GM23248 (cell line): ENCODE data around the gene CALN1. TPM values are rescaled to one million over a fixed set of nuclear protein-coding genes. Genes with fewer than 3 reads are reported as not detected.

ENCODE experiments used
- DNase-seq: peaks from one replicate; pipeline ENCODE4 v3.0.0-alpha.2; 2015
- H2AFZ ChIP-seq: fragments of 200-600 bp; sonication (generic); 2 replicates; pipeline ENCODE4 v1.6.1; 2016; ENCODE audit warnings: antibody characterized with exemption
- H3F3A ChIP-seq: fragments of 200-600 bp; sonication (generic); 2 replicates; pipeline ENCODE4 v1.6.1; 2016; ENCODE audit warnings: mild to moderate bottlenecking, antibody characterized with exemption, mixed run types; ENCODE audit not compliant: insufficient read depth
- H3K27ac ChIP-seq: fragments of 200-600 bp; sonication (generic); 2 replicates; pipeline ENCODE4 v1.5.1; 2016; ENCODE audit warnings: mild to moderate bottlenecking
- H3K27me3 ChIP-seq: fragments of 200-600 bp; sonication (generic); replicated peaks from 2 replicates; pipeline ENCODE4 v1.6.1; 2016; ENCODE audit warnings: mild to moderate bottlenecking; ENCODE audit not compliant: insufficient read depth
- H3K36me3 ChIP-seq: fragments of 200-600 bp; sonication (generic); 2 replicates; pipeline ENCODE4 v1.6.1; 2016; ENCODE audit warnings: low read depth, mild to moderate bottlenecking
- H3K4me1 ChIP-seq: fragments of 200-600 bp; sonication (generic); 2 replicates; pipeline ENCODE4 v1.6.1; 2016; ENCODE audit warnings: mild to moderate bottlenecking; ENCODE audit not compliant: insufficient read depth
- H3K4me2 ChIP-seq: fragments of 200-600 bp; sonication (generic); one replicate; pipeline ENCODE4 v1.6.1; 2016; ENCODE audit warnings: mild to moderate bottlenecking; ENCODE audit not compliant: unreplicated experiment
- H3K4me3 ChIP-seq: fragments of 200-600 bp; sonication (generic); 2 replicates; pipeline ENCODE4 v1.5.1; 2016; ENCODE audit warnings: mild to moderate bottlenecking
- H3K79me2 ChIP-seq: fragments of 200-600 bp; sonication (generic); 2 replicates; pipeline ENCODE4 v1.6.1; 2016; ENCODE audit warnings: mild to moderate bottlenecking; ENCODE audit not compliant: insufficient read depth
- H3K9ac ChIP-seq: fragments of 200-600 bp; sonication (generic); 2 replicates; pipeline ENCODE4 v1.6.1; 2016; ENCODE audit warnings: mild to moderate bottlenecking
- H3K9me2 ChIP-seq: fragments of 200-600 bp; sonication (generic); 2 replicates; pipeline ENCODE4 v1.6.1; 2016; ENCODE audit warnings: mixed run types, mild to moderate bottlenecking, moderate library complexity; ENCODE audit not compliant: insufficient read depth
- H3K9me3 ChIP-seq: fragments of 200-600 bp; sonication (generic); one replicate; pipeline ENCODE4 v1.6.1; 2017; ENCODE audit warnings: low read depth
- H4K20me1 ChIP-seq: fragments of 200-600 bp; sonication (generic); 2 replicates; pipeline ENCODE4 v1.6.0; 2016; ENCODE audit not compliant: insufficient read depth
- EZH2 ChIP-seq: fragments of 200-600 bp; sonication (generic); IDR thresholded peaks from 2 replicates; pipeline ENCODE4 v1.6.1; 2018; ENCODE audit warnings: antibody characterized with exemption, mild to moderate bottlenecking; ENCODE audit not compliant: insufficient read depth, poor library complexity, severe bottlenecking
- EZH2phosphoT487 ChIP-seq: fragments of 200-600 bp; sonication (generic); IDR thresholded peaks from 2 replicates; pipeline ENCODE4 v1.6.1; 2018; ENCODE audit warnings: antibody characterized with exemption, moderate library complexity, mild to moderate bottlenecking, low read depth; ENCODE audit not compliant: insufficient read depth
- WGBS, 2 experiments: methylation state at CpG; one replicate each; pipeline ENCODE4 v1.1.6; 2015 to 2017; ENCODE audit warnings: low lambda C conversion rate in 2 of 2, low coverage in 1 of 2; ENCODE audit errors: missing lambda C conversion rate in 2 of 2; 5-methylcytosine and 5-hydroxymethylcytosine counted together
- in situ Hi-C: fragments of 300-500 bp; cut with MboI; formaldehyde crosslinking; loops from 2 replicates; pipeline ENCODE4 v1.15.0; 2020
- polyA plus RNA-seq: library from polyadenylated mRNA; unstranded; fragments of >200 nt; fragmentation: Nextera tagmentation; extraction: Ambion mirVana; gene quantifications from 2 replicates; pipeline ENCODE4 v1.2.1, GENCODE V29; 2016
- total RNA-seq: library from RNA; depleted of rRNA; stranded (reverse); fragments of >200 nt; shearing (Covaris generic); gene quantifications from 2 replicates; pipeline ENCODE4 v1.2.3, GENCODE V29; 2014

CALN1 gene
- total and polyA plus RNA-seq, 2 experiments from 2014 or later = not detected

GRCh38 chr7:72099784-72100183 is 312.4 kb downstream of the CALN1 start:
- in situ Hi-C loops = no loop called here
- 28 to 31% methylated on average over 6 of the region's 6 CpGs for WGBS, 2 experiments
- no peaks in the 10 kb centered on the region for H3K27me3 ChIP-seq
- H3K79me2 ChIP-seq = no peaks in the 10 kb centered on the region
- peak; percentile 67 for DNase-seq
- no peaks in the 10 kb centered on the region for H3K9me3 ChIP-seq
- peak overlapping the region; percentile 15; the same call in 1 of the 2 replicates for H3K27ac ChIP-seq
- H3K9me2 ChIP-seq = no peaks in the 10 kb centered on the region
- TF ChIP-seq EZH2 = no peak
- peak; percentile 90 for TF ChIP-seq EZH2phosphoT487
- H3K4me3 ChIP-seq = no peak overlapping the region
- H3K4me2 ChIP-seq = no peak overlapping the region
- no peaks in the 10 kb centered on the region for H3K36me3 ChIP-seq
- H3K4me1 ChIP-seq = no peaks in the 10 kb centered on the region
- no peaks in the 10 kb centered on the region for H3F3A ChIP-seq
- no peaks in the 10 kb centered on the region for H4K20me1 ChIP-seq
- H3K9ac ChIP-seq = no peak overlapping the region
- H2AFZ ChIP-seq = no peak overlapping the region

DNA sequence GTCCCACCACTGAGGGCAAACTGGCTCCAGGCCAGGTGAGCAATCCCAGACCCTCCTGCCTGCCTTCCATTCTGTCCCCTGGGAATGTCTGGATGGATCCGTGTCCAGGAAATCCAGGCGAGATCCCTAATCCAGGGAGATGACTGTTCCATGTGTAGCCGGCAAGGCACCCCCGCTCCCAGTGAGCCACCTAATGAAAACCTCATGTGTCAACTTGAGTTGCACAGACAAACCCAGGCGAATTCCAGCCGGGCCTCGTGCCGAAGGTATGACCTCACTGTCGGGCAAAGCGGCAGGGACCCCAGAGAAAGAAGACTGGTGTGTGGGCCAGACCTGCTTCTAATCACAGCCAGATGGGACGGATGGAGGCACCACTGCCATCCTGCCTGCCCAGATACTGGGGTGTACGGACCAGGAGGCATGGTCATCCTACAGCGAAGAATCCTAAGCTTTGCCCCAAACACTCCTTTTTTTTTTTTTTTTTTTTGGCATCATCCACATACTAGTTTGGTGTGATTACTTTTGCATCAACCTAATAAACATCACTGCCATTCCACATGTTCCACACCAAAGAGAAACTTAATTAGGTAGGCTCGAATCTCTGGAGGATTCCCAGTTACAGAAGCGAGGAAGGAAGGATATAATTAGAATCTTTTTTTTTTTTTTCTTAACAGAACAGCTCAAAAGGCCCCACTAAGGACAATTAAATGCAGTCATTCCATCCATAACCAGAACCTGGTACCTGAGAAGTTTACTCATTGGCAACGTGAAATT is 313.1 kb downstream of the CALN1 start:
- H3K4me2 ChIP-seq = peak overlapping the region; percentile 54
- H3K9me3 ChIP-seq = no peaks in the 10 kb centered on the region
- H3K27ac ChIP-seq = peak overlapping the region; percentile 15; the same call in 1 of the 2 replicates
- no peaks in the 10 kb centered on the region for H3K79me2 ChIP-seq
- H3K9ac ChIP-seq = no peak overlapping the region
- no peaks in the 10 kb centered on the region for H4K20me1 ChIP-seq
- no peaks in the 10 kb centered on the region for H3K9me2 ChIP-seq
- H3K36me3 ChIP-seq = no peaks in the 10 kb centered on the region
- peak; percentile 75 for DNase-seq
- no peaks in the 10 kb centered on the region for H3K27me3 ChIP-seq
- no peak overlapping the region for H2AFZ ChIP-seq
- H3K4me3 ChIP-seq = peak overlapping the region; percentile 39; the same call in 1 of the 2 replicates
- in situ Hi-C loops = no loop called here
- 0 to 3% methylated on average over 15 to 16 of the region's 16 CpGs for WGBS, 2 experiments
- H3F3A ChIP-seq = no peaks in the 10 kb centered on the region
- TF ChIP-seq EZH2 (no peak), EZH2phosphoT487 (no peak)
- H3K4me1 ChIP-seq = no peaks in the 10 kb centered on the region

- Histone ChIP-seq H3K4me2 (no peak overlapping the region), H3F3A (no peaks in the 10 kb centered on the region), H3K9me3 (no peaks in the 10 kb centered on the region), H3K79me2 (no peaks in the 10 kb centered on the region), H4K20me1 (no peaks in the 10 kb centered on the region), H3K9ac (no peak overlapping the region), H3K9me2 (no peaks in the 10 kb centered on the region), H3K27ac (no peak overlapping the region), H3K4me3 (no peak overlapping the region), H3K4me1 (no peaks in the 10 kb centered on the region), H3K36me3 (no peaks in the 10 kb centered on the region), H2AFZ (no peak overlapping the region), H3K27me3 (no peaks in the 10 kb centered on the region)
- TF ChIP-seq EZH2phosphoT487 = no peak
- no peak for TF ChIP-seq EZH2
- DNase-seq = no peak
- in situ Hi-C loops = no loop called here
- WGBS, 2 experiments = 77 to 85% methylated on average over 3 of the region's 3 CpGs
Observed at GRCh38 chr7:72097226-72097625, 314.9 kb downstream of the CALN1 start.

- H3K79me2 ChIP-seq = no peaks in the 10 kb centered on the region
- H3K27me3 ChIP-seq = no peaks in the 10 kb centered on the region
- DNase-seq = no peak
- 71 to 73% methylated on average over 5 of the region's 5 CpGs for WGBS, 2 experiments
- in situ Hi-C loops = no loop called here
- H3K9me2 ChIP-seq = no peaks in the 10 kb centered on the region
- no peak overlapping the region for H3K4me2 ChIP-seq
- H4K20me1 ChIP-seq = no peaks in the 10 kb centered on the region
- H2AFZ ChIP-seq = no peak overlapping the region
- no peak overlapping the region for H3K27ac ChIP-seq
- H3K36me3 ChIP-seq = no peaks in the 10 kb centered on the region
- TF ChIP-seq EZH2 (no peak), EZH2phosphoT487 (no peak)
- no peak overlapping the region for H3K9ac ChIP-seq
- H3K9me3 ChIP-seq = no peaks in the 10 kb centered on the region
- H3F3A ChIP-seq = no peaks in the 10 kb centered on the region
- H3K4me1 ChIP-seq = no peaks in the 10 kb centered on the region
- no peak overlapping the region for H3K4me3 ChIP-seq
Observed at GRCh38 chr7:72092769-72093168, 319.4 kb downstream of the CALN1 start.
